Fibroblast of peridontal ligament (primary cell): ENCODE data around the gene MYRFL.
"Not testable (repeated sequence)": the region's sequence is repeated elsewhere in the genome, so short reads cannot be mapped to it uniquely, and the experiment has no call there.

Experiments
- DNase-seq: peaks from one replicate; pipeline ENCODE4 v3.0.0-alpha.2; 2010; ENCODE audit errors: extremely low read depth

Gene MYRFL

GRCh38 chr12:69988481-69989321 lies 163.7 kb downstream of the MYRFL start:
- peak; percentile 78 for DNase-seq

- DNase-seq: no peak
Observed at GRCh38 chr12:69991690-69992288, 166.8 kb downstream of the MYRFL start.

GRCh38 chr12:69993433-69993832 lies 168.4 kb downstream of the MYRFL start:
- DNase-seq: no peak

DNA sequence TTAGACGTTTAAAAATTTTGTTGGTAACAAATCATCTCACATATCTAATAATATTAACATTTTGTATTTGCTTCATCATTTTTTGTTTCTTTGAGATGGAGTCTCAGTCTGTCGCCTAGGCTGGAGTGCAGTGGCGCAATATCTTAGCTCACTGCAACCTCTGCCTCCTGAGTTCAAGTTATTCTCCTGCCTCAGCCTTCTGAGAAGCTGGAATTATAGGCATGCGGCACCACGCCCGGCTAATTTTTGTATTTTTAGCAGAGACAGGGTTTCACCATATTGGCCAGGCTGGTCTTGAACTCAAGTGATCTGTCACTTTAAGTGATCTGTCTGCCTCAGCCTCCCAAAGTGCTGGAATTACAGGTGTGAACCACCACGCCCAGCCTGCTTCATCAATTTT lies 169.1 kb downstream of the MYRFL start:
- DNase-seq: not testable (repeated sequence)

DNA sequence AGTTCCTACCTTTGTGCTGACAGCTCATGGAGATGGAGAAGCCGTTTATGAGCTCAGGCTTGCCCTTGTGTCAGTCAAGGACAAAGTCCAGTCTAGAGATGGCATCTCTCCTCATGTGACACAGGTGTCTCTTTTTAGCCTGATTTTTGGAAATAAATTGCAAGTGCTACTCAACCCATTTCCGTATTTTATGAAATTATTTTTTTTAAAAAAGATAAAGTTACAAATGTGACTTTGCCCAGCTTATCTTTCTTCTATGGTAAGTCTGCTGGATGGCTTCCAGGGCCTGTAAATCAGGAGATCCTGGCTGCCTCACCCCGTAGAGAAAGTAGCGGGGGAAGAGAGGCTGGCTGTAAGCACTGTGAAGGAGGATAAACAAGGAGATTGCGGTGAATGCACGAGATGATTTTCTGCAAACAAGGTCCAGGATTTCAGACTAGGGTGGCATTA lies 169.7 kb downstream of the MYRFL start:
- DNase-seq: no peak

DNA sequence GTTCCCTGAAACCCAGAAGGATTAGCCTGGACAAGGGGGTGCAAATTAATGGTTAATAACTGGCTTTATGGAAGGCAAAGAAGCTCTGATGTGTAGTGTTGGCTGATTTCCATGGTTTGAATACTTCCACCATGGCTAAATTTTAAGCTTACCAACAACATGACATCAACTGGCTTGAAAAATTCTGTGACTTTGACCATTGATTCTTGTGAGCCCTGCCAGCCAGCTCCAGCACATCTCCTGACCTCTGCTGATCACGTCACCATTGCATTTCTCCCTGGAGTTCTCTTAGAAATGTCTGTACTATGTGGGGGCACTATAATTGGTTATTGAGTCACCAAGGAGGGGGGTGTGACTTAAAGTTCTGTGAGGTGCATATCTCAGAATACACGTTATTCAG lies 171.2 kb downstream of the MYRFL start:
- DNase-seq: peak; percentile 9

GRCh38 chr12:69996722-69997121 lies 171.7 kb downstream of the MYRFL start:
- no peak for DNase-seq

- DNase-seq: peak; percentile 12
Observed at GRCh38 chr12:69998011-69998410, 173.0 kb downstream of the MYRFL start.

- DNase-seq: no peak
Observed at GRCh38 chr12:69998922-69999321, 173.9 kb downstream of the MYRFL start.

DNA sequence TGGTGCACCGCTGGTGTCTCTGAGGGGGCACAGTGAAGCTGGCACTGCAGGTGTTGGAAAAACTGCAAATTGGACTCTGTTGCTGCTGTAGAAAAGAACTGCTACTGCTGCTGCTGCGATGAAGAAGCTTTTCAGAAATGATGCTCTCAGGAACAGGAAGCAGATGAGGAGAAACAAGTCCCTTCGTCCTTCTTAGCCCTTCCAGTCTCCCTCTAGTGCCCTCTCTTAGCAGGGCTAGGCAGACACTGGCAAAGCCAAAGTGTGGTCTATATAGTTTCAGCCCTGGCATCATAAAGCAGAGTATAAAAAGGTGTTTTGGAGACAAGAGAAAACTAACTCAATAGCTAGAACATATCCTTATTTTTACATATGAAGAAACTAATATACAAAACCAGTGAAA lies 174.5 kb downstream of the MYRFL start:
- no peak for DNase-seq

DNA sequence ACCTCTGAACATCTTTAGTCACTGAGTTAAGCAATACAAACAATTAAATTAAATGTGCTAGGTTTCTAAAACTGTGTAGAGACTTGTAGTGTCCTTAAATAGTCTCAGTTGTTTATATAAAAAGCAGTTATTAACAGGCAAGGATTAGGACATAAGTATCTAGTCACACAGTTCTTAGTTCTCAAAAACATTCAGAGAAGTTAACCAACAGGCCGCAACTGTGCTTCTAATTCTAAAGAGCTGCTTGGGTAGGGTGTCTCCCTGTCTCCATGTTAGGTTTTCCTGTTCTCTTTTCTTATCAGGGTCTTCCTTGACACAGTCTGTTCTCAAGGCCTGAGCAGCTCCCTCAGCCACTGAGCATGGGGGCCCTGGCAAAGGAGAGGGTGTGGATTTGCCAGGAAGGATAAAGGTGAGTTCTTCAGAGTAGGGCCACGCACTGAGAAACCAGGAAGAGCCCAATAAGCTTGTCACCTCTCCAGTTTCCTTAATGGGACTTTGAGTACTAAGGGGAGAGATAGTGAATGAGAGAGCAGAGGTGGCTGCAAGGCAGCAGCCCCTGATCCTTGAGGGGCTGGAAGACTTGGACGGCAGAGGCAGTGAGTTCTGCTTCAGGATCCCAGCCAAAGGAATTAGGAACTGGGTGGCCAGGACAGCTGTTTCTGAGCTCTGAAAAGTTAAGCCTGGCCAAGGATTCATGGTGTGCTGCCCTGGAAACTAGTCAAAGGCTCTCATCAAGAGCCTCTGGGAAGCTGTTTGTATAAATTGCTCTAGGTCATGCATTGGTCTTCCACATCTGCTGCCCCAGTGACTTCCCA lies 177.3 kb downstream of the MYRFL start:
- peak; percentile 38 for DNase-seq

DNA sequence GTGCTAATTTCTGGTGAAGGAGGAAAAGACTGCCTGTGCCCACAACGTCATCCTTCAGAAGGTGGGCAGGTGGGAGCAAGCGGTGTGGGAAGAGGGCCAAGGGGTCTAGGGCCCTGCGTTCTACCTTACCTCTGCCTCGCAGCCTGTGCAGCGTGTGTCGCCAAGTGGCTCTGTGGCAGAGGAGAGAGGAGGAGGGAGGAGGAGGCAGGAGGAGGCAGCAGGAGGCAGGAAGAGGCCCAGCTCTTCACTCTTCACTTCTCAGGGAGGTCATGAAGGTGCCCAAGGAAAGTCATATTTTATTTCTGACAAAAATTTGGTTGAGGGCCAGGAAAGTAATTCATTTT lies 177.9 kb downstream of the MYRFL start:
- DNase-seq: no peak

DNA sequence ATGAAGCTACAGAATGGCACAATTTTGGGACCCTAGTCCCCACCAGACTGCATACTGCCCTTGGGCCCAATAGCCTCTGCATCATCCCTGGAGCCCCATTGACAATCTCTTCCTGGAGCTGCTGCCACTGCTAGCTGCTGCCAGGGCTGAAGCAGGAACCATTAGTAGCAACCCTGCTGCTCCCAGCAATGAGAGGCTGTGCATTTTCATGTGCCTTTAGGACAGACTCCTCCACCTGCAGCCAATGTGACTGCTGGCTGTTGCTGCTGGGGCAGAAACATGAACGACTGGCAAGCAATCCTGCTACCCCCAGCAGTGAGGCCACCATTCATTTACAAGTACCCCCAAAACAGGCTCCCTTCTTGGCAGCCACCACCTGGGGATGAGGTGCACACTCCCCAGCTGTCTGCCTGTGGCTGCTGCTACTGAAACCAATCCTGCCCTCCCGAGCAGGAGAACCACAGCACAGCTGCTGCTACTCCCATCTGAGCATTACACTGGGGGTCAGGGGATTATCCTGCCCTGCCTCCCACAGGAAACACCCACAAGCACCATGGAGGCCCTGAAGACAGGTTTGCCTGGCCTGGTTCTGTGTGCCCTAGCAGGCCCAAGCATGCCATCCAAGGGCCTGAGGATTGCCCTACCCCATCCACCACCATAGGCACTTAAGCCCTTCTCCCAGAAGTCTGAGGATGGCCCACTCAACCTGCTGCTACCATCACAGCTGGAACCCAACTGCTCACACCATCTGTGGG lies 181.0 kb downstream of the MYRFL start:
- DNase-seq: no peak

DNA sequence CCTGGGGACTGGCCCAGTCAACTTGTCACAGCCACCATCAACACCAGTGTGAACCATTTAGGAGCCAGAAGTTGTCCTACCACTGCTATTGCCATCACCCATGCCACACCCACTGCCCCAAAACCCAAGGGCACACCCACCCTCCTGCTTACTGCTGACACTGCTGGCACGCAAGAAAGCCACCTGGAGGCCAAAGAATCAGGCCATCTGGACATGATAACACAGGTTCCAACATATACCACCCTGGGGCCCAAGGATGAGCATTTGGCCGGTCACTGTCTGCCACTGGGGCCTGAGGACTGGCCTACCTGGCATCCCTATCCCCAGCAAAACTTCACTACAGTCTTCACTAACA lies 181.6 kb downstream of the MYRFL start:
- no peak for DNase-seq

DNA sequence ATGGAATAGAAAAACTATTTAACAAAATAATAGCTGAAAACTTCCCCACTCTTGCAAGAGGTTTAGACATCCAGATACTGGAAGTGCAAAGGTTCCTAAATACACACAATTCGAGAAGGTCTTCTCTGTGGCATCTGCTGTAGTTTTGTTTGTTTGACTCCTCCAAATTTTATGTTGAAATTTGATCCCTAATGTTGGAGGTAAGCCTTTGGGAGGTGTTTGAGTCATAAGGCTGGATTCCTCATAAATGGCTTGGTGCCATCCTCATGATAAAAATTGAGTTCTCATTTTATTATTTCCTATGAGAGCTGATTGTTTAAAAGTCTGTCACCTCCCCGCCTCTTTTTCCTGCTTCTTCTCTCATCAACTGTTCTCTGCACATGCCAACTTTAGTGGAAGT lies 182.7 kb downstream of the MYRFL start:
- DNase-seq: no peak
